Thyroid gland (tissue), 4 donors: ENCODE measurements around the gene DMRTB1.

Experiments
- POLR2A ChIP-seq, 2 donors: fragments of 450-650 bp; IDR thresholded peaks; one replicate each; pipeline ENCODE4 v1.6.1; 2017; ENCODE audit warnings: antibody characterized with exemption in 2 of 2, mild to moderate bottlenecking in 2 of 2, moderate library complexity in 1 of 2
- TF ChIP-seq, protein P1 (sequence below), 6 experiments: fragments of 200-600 bp in 3 of 6; fragments of 450-650 bp in 3 of 6; sonication (generic) in 3 of 6; IDR thresholded peaks; one replicate each; pipeline ENCODE4 v1.5.1; 2016 to 2019; ENCODE audit warnings: antibody characterized with exemption in 6 of 6, mild to moderate bottlenecking in 2 of 6, inconsistent platforms in 1 of 6, moderate library complexity in 1 of 6

DNA sequence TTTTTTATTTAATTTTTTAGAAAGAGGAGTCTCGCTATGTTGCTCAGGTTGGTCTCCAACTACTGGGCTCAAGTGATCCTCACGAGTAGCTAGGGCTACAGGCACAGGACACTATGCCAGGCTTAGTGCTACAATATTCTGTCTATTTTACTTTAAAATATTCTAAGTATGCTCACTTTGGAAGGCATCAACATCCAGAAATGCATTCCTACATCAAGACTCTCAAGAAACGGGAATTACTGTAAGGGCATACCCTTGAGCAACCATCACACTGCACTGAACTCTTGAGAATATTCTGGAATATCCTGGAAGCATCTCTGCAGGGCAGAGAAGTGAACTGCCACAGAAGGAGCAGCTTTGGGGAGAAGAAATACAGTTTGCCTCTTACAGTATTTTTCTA is 565 bp upstream of the DMRTB1 start:
- TF ChIP-seq, protein P1, sequence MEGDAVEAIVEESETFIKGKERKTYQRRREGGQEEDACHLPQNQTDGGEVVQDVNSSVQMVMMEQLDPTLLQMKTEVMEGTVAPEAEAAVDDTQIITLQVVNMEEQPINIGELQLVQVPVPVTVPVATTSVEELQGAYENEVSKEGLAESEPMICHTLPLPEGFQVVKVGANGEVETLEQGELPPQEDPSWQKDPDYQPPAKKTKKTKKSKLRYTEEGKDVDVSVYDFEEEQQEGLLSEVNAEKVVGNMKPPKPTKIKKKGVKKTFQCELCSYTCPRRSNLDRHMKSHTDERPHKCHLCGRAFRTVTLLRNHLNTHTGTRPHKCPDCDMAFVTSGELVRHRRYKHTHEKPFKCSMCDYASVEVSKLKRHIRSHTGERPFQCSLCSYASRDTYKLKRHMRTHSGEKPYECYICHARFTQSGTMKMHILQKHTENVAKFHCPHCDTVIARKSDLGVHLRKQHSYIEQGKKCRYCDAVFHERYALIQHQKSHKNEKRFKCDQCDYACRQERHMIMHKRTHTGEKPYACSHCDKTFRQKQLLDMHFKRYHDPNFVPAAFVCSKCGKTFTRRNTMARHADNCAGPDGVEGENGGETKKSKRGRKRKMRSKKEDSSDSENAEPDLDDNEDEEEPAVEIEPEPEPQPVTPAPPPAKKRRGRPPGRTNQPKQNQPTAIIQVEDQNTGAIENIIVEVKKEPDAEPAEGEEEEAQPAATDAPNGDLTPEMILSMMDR (IDR thresholded peaks at IDR 0.05), result no peak
- TF ChIP-seq POLR2A (IDR thresholded peaks at IDR 0.05), result no peak
